H1 (cell line): ENCODE results near the gene F7. TPM values are rescaled to one million over a fixed set of nuclear protein-coding genes. Genes with fewer than 3 reads are reported as not detected.

Experiments used
- CTCF ChIA-PET: fragments of 300-600 bp; sonication (Branson Sonifier 250); formaldehyde crosslinking; loops from one replicate; lab custom pipeline; 2021; ENCODE audit not compliant: partially characterized antibody; lab: Charles Lee
- POLR2A ChIA-PET: fragments of 300-600 bp; sonication (Branson Sonifier 250); formaldehyde crosslinking; loops from one replicate; lab custom pipeline; 2021; ENCODE audit warnings: inconsistent platforms; ENCODE audit not compliant: partially characterized antibody; lab: Charles Lee
- DNase-seq, 2 experiments: peaks; one replicate each; pipeline versions ENCODE4 v3.0.0 to v3.0.0-alpha.2; 2010 to 2022; ENCODE audit warnings: low spot score in 2 of 2, low read depth in 1 of 2, mixed read lengths in 1 of 2
- FAIRE-seq: peaks from 2 replicates; lab custom pipeline; 2011; peaks lifted over from hg19 to GRCh38; lab: Jason Lieb, UNC
- H2AFZ ChIP-seq: 2 replicates; pipeline ENCODE4 v1.8.1; 2012; ENCODE audit warnings: low read length, inconsistent platforms
- H2AK5ac ChIP-seq: 2 replicates; pipeline ENCODE4 v1.6.1; 2013; ENCODE audit warnings: low read depth, low read length
- H2BK120ac ChIP-seq: replicated peaks from 2 replicates; pipeline ENCODE3; 2013; ENCODE audit warnings: low read depth, low read length, inconsistent platforms
- H2BK12ac ChIP-seq: 2 replicates; pipeline ENCODE4 v1.6.1; 2013; ENCODE audit warnings: low read depth, low read length
- H2BK15ac ChIP-seq: 2 replicates; pipeline ENCODE4 v1.6.1; 2013; ENCODE audit warnings: low read length
- H2BK20ac ChIP-seq: 2 replicates; pipeline ENCODE4 v1.6.1; 2013; ENCODE audit warnings: low read length
- H2BK5ac ChIP-seq: 2 replicates; pipeline ENCODE4 v1.6.1; 2013; ENCODE audit warnings: low read depth, low read length
- H3K14ac ChIP-seq: 2 replicates; pipeline ENCODE4 v1.6.1; 2013; ENCODE audit warnings: inconsistent platforms; ENCODE audit not compliant: insufficient read length
- H3K18ac ChIP-seq: 2 replicates; pipeline ENCODE4 v1.6.1; 2013; ENCODE audit warnings: low read length; ENCODE audit errors: extremely low read depth
- H3K23ac ChIP-seq: 2 replicates; pipeline ENCODE4 v1.6.1; 2013; ENCODE audit warnings: inconsistent platforms; ENCODE audit not compliant: insufficient read length
- H3K23me2 ChIP-seq: 2 replicates; pipeline ENCODE4 v1.6.1; 2013; ENCODE audit warnings: low read depth, low read length
- H3K27ac ChIP-seq: 2 replicates; pipeline ENCODE4 v1.6.1; 2011; ENCODE audit warnings: low read depth, low read length, inconsistent platforms
- H3K27me3 ChIP-seq, 4 experiments: replicated peaks in 1 of 4; 1 replicate in 1 of 4; 2 replicates in 3 of 4; pipeline versions ENCODE4 v1.6.1 to v1.8.1; 2011 to 2013; ENCODE audit warnings: low read length in 3 of 4, mild to moderate bottlenecking in 3 of 4, inconsistent platforms in 2 of 4, mixed read lengths in 2 of 4, moderate library complexity in 1 of 4; ENCODE audit not compliant: control insufficient read depth in 3 of 4, insufficient read depth in 3 of 4; ENCODE audit errors: extremely low read depth in 1 of 4
- H3K36me3 ChIP-seq, 4 experiments: 2 replicates each; pipeline versions ENCODE4 v1.6.1 to v1.8.1; 2011 to 2013; ENCODE audit warnings: mild to moderate bottlenecking in 4 of 4, low read length in 3 of 4, moderate library complexity in 2 of 4, control low read depth in 1 of 4, inconsistent platforms in 1 of 4; ENCODE audit not compliant: insufficient read depth in 4 of 4, control insufficient read depth in 2 of 4
- H3K4ac ChIP-seq: replicated peaks from 2 replicates; pipeline ENCODE3; 2013; ENCODE audit warnings: low read length, low read depth, mixed read lengths, inconsistent platforms; ENCODE audit not compliant: insufficient read length
- H3K4me1 ChIP-seq, 4 experiments: replicated peaks in 1 of 4; 1 replicate in 1 of 4; 2 replicates in 3 of 4; pipeline versions ENCODE4 v1.6.1 to v1.8.1; 2011 to 2013; ENCODE audit warnings: low read length in 3 of 4, inconsistent platforms in 2 of 4, mixed read lengths in 1 of 4; ENCODE audit not compliant: insufficient read depth in 4 of 4, control insufficient read depth in 3 of 4
- H3K4me2 ChIP-seq, 2 experiments: 2 replicates each; pipeline versions ENCODE4 v1.6.1 to v1.8.1; 2011 to 2013; ENCODE audit warnings: low read depth in 2 of 2, low read length in 2 of 2, control low read depth in 1 of 2, inconsistent platforms in 1 of 2, mild to moderate bottlenecking in 1 of 2; ENCODE audit not compliant: insufficient read depth in 1 of 2
- H3K4me3 ChIP-seq, 4 experiments: fragments of 200-600, 300-600 bp in 1 of 4; sonication (generic), shearing (Covaris generic), sonication (Bioruptor Twin) in 1 of 4; 2 replicates each; pipeline versions ENCODE4 v1.5.1 to v1.8.1; 2011 to 2016; ENCODE audit warnings: low read length in 4 of 4, low read depth in 3 of 4, control low read depth in 2 of 4, inconsistent platforms in 2 of 4, mild to moderate bottlenecking in 2 of 4, mixed read lengths in 1 of 4, moderate library complexity in 1 of 4; ENCODE audit not compliant: insufficient read depth in 2 of 4; ENCODE audit errors: extremely low read depth in 1 of 4
- H3K56ac ChIP-seq: replicated peaks from 2 replicates; pipeline ENCODE3; 2013; ENCODE audit warnings: low read depth, mild to moderate bottlenecking, mixed read lengths, low read length, inconsistent platforms; ENCODE audit not compliant: insufficient read length
- H3K79me1 ChIP-seq: 2 replicates; pipeline ENCODE4 v1.6.1; 2013; ENCODE audit warnings: low read depth, low read length, control low read depth
- H3K79me2 ChIP-seq, 2 experiments: 2 replicates each; pipeline versions ENCODE4 v1.6.1 to v1.8.1; 2012 to 2013; ENCODE audit warnings: low read length in 2 of 2, mild to moderate bottlenecking in 2 of 2, inconsistent platforms in 1 of 2; ENCODE audit not compliant: insufficient read depth in 2 of 2, control insufficient read depth in 1 of 2
- H3K9ac ChIP-seq, 4 experiments: replicated peaks in 1 of 4; 1 replicate in 1 of 4; 2 replicates in 3 of 4; pipeline versions ENCODE4 v1.6.1 to v1.8.1; 2011 to 2013; ENCODE audit warnings: low read depth in 3 of 4, low read length in 3 of 4, control low read depth in 2 of 4, mild to moderate bottlenecking in 2 of 4, moderate library complexity in 2 of 4, inconsistent platforms in 1 of 4; ENCODE audit errors: extremely low read depth in 1 of 4
- H3K9me3 ChIP-seq, 2 experiments: 2 replicates each; pipeline versions ENCODE4 v1.6.1 to v1.8.1; 2012 to 2013; ENCODE audit warnings: mild to moderate bottlenecking in 2 of 2, moderate library complexity in 2 of 2, control low read depth in 1 of 2, inconsistent platforms in 1 of 2, low read depth in 1 of 2, low read length in 1 of 2, mixed read lengths in 1 of 2; ENCODE audit not compliant: insufficient read depth in 2 of 2
- H4K20me1 ChIP-seq, 2 experiments: replicated peaks in 1 of 2; 2 replicates each; pipeline versions ENCODE3 to v1.8.1; 2011 to 2013; ENCODE audit warnings: inconsistent platforms in 2 of 2, low read length in 2 of 2, mild to moderate bottlenecking in 1 of 2; ENCODE audit not compliant: insufficient read depth in 2 of 2, control insufficient read depth in 1 of 2
- H4K5ac ChIP-seq: 2 replicates; pipeline ENCODE4 v1.6.1; 2013; ENCODE audit warnings: low read length, low read depth, mixed read lengths, inconsistent platforms; ENCODE audit not compliant: insufficient read length
- H4K8ac ChIP-seq: 2 replicates; pipeline ENCODE4 v1.8.0; 2013; ENCODE audit warnings: mild to moderate bottlenecking, moderate library complexity, low read length, inconsistent platforms; ENCODE audit not compliant: insufficient read depth; ENCODE audit errors: extremely low read depth
- H4K91ac ChIP-seq: replicated peaks from 2 replicates; pipeline ENCODE3; 2013; ENCODE audit warnings: low read length, mixed read lengths, inconsistent platforms; ENCODE audit not compliant: insufficient read length
- BCL11A ChIP-seq, 2 experiments: IDR thresholded peaks; one replicate each; pipeline ENCODE4 v1.6.1; 2011; ENCODE audit warnings: low read depth in 2 of 2, low read length in 2 of 2, mild to moderate bottlenecking in 2 of 2
- GABPA ChIP-seq: IDR thresholded peaks from 2 replicates; pipeline ENCODE4 v1.6.1; 2011; ENCODE audit warnings: mild to moderate bottlenecking, low read length, moderate library complexity, borderline replicate concordance; ENCODE audit not compliant: insufficient read depth
- RBBP5 ChIP-seq: IDR thresholded peaks from 2 replicates; pipeline ENCODE4 v1.7.1; 2012; ENCODE audit warnings: low read depth, mild to moderate bottlenecking, inconsistent platforms, low read length, moderate library complexity, borderline replicate concordance
- SP4 ChIP-seq: IDR thresholded peaks from 2 replicates; pipeline ENCODE4 v1.6.1; 2012; ENCODE audit warnings: low read length, inconsistent platforms
- WGBS, 2 experiments: shearing (Covaris generic) in 1 of 2; methylation state at CpG; one replicate each; pipeline versions ENCODE4 v1.1.6 to v1.1.7; 2013 to 2015; ENCODE audit warnings: low lambda C conversion rate in 2 of 2, mixed read lengths in 2 of 2, inconsistent platforms in 1 of 2, low coverage in 1 of 2, missing lambda C conversion rate in 1 of 2; ENCODE audit not compliant: insufficient replicate concordance in 2 of 2, insufficient coverage in 1 of 2, insufficient read length in 1 of 2; ENCODE audit errors: extremely low coverage in 1 of 2, missing lambda C conversion rate in 1 of 2; 5-methylcytosine and 5-hydroxymethylcytosine counted together
- polyA plus RNA-seq, 7 experiments: library from polyadenylated mRNA; depleted of rRNA in 3 of 7; stranded (reverse) in 5 of 7; unstranded in 2 of 7; fragments of >200 nt in 5 of 7; fragments of 200-250 nt in 2 of 7; gene quantifications; 1 replicate in 5 of 7; 2 replicates in 1 of 7; 4 replicates in 1 of 7; pipeline versions ENCODE4 v1.2.1 to v1.2.3, GENCODE V29; 2011 to 2013; ENCODE audit warnings: missing spikeins in 2 of 7, mixed read lengths in 2 of 7
- total RNA-seq: library from RNA; stranded (reverse); fragmentation: NEBNext Ultra II Directional; extraction: Animal tissue kit (Norgen Biotek cat#: 25700); gene quantifications from 2 replicates; pipeline ENCODE4 v1.2.1, GENCODE V29; 2021

Gene F7
- total and polyA plus RNA-seq, 2 of the 8 experiments (the other 6 are each of a cell fraction or from before 2014, with no cell fraction given), result 0.43 to 0.98 TPM

DNA sequence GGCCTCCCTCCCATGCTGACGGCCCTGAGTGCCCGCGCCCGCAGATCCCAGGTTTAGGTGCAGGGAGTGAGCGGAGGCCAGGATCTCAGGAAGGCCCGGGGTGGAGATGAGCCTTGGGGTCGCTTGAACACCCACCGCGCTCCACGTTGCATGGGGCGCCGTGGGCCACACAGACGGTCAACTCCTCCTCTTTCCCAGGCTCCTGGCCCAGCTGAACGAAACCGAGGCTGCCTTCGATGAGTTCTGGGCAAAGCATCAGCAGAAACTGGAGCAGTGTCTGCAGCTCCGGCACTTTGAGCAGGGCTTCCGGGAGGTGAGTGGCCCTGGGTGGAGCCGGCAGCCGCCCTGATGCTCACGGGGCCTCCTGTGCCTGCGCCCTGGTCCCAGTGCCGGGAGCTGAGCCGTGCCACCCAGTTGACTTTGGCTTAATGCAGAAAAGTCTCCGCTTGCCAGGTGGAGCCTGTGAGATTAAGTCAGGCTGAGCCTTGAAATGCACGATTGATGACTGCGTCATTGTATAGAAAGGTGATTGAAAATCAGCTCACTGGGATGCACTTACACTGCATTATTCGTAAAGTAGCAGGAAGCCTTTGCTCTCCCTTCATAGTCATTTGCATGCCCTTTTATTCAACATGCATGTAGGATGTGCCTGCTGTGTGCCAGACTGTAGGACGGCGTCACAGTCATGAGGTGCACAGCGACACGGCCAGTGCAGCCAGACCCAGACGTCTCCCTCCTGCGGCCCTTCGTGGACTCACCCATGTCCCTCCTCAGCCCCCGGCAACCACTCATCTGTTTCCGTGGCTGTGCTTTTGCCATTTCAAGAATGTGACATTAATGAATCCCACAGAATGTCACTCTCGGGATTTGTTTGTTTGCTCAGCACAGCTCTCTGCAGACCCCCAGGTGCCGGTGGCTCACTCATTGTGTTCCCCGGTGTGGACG, 35.5 kb upstream of the F7 start:
- no peaks in the 10 kb centered on the region; a peak in 3 of 8 replicates for H3K36me3 ChIP-seq
- WGBS, 2 experiments, result 82% methylated on average over 33 of the region's 41 CpGs; no CpG with 5 or more reads in 1 of the 2 experiments
- no peak overlapping the region for H2BK20ac ChIP-seq
- no peak overlapping the region for H2AFZ ChIP-seq
- H3K27me3 ChIP-seq, result no peaks in the 10 kb centered on the region
- no peak overlapping the region for H3K23ac ChIP-seq
- no peak overlapping the region for H3K4ac ChIP-seq
- no peak overlapping the region for H4K5ac ChIP-seq
- no peak overlapping the region for H3K4me3 ChIP-seq
- no peaks in the 10 kb centered on the region for H3K9me3 ChIP-seq
- H3K27ac ChIP-seq, result no peak overlapping the region
- no peaks in the 10 kb centered on the region for H3K79me2 ChIP-seq
- H2BK15ac ChIP-seq, result no peak overlapping the region; the same call in 1 of the 2 replicates
- peaks cover 0 to 6% (median 0%) of the 10 kb centered on the region in 4 experiments; a peak in 2 of 7 replicates for H3K4me1 ChIP-seq
- H2BK120ac ChIP-seq, result no peak overlapping the region
- FAIRE-seq (no peak), DNase-seq (no peak)
- H3K79me1 ChIP-seq, result no peaks in the 10 kb centered on the region
- ChIA-PET CTCF (interaction anchor here (1.2 to 2.3 kb wide), 4 partner anchors 10 to 41 kb away, joined by 4 to 13 read pairs (median 6); no protein-coding TSS in a partner anchor), POLR2A (interaction anchor here (0.9 kb wide), 1 partner anchor 11 kb away, joined by 3 read pairs; no protein-coding TSS in a partner anchor)
- 0 out of 2 replicates have a peak overlapping the region, but pooled peaks have one; percentile 35 for H2BK5ac ChIP-seq
- no peak overlapping the region for H4K91ac ChIP-seq
- H3K14ac ChIP-seq, result no peak overlapping the region
- no peak overlapping the region for H2BK12ac ChIP-seq
- H4K20me1 ChIP-seq, result no peaks in the 10 kb centered on the region
- no peak overlapping the region for H4K8ac ChIP-seq
- no peak overlapping the region for H3K4me2 ChIP-seq
- no peak overlapping the region for H2AK5ac ChIP-seq
- no peak overlapping the region for H3K56ac ChIP-seq
- H3K18ac ChIP-seq, result no peak overlapping the region
- H3K9ac ChIP-seq, result no peak overlapping the region
- TF ChIP-seq BCL11A (IDR thresholded peaks at IDR 0.05; ENCODE audit: low read depth in 2 of 2, low read length in 2 of 2) (no peak), RBBP5 (no peak), GABPA (0 out of 2 replicates have a peak, but pooled peaks have one; percentile 14), SP4 (no peak)
- H3K23me2 ChIP-seq, result no peaks in the 10 kb centered on the region
